ENCODE measurements around the gene SKOR1.

Gene SKOR1

GRCh38 chr15:67794832-67795574 is 30.3 kb upstream of the SKOR1 start:
- no peak for DNase-seq

- no peak for DNase-seq
These were observed 28.8 kb upstream of the SKOR1 start for GRCh38 chr15:67796196-67797127.

- DNase-seq, result no peak
These were observed 25.5 kb upstream of the SKOR1 start for GRCh38 chr15:67799801-67800205.

- DNase-seq, result no peak
These were observed 24.2 kb upstream of the SKOR1 start for GRCh38 chr15:67801142-67801541.

- DNase-seq, result no peak
These were observed 23.1 kb upstream of the SKOR1 start for GRCh38 chr15:67801926-67802914.

GRCh38 chr15:67803299-67803698 is 22.0 kb upstream of the SKOR1 start:
- DNase-seq, result no peak

GRCh38 chr15:67803996-67804843 is 21.1 kb upstream of the SKOR1 start:
- DNase-seq, result no peak

- no peak for DNase-seq
These were observed 20.2 kb upstream of the SKOR1 start for GRCh38 chr15:67805008-67805665.

GRCh38 chr15:67805666-67806516 is 19.4 kb upstream of the SKOR1 start:
- DNase-seq, result no peak

- no peak for DNase-seq
These were observed 18.8 kb upstream of the SKOR1 start for GRCh38 chr15:67806536-67806935.

- DNase-seq, result no peak
These were observed 18.2 kb upstream of the SKOR1 start for GRCh38 chr15:67807141-67807540.

- DNase-seq, result no peak
These were observed 17.5 kb upstream of the SKOR1 start for GRCh38 chr15:67807836-67808235.

GRCh38 chr15:67808821-67809220 is 16.5 kb upstream of the SKOR1 start:
- no peak for DNase-seq

GRCh38 chr15:67809441-67809840 is 15.9 kb upstream of the SKOR1 start:
- no peak for DNase-seq

- no peak for DNase-seq
These were observed 15.4 kb upstream of the SKOR1 start for GRCh38 chr15:67809866-67810265.

- DNase-seq, result no peak
These were observed 13.1 kb upstream of the SKOR1 start for GRCh38 chr15:67812241-67812644.

GRCh38 chr15:67813104-67813634 is 12.1 kb upstream of the SKOR1 start:
- no peak for DNase-seq

- no peak for DNase-seq
These were observed 10.2 kb upstream of the SKOR1 start for GRCh38 chr15:67815036-67815592.

- DNase-seq, result no peak
These were observed 8.6 kb upstream of the SKOR1 start for GRCh38 chr15:67816668-67817067.

GRCh38 chr15:67818464-67818863 is 6.8 kb upstream of the SKOR1 start:
- DNase-seq, result no peak
